ENCODE results near the gene IQSEC3.

- no peak for TF ChIP-seq CTCF (IDR thresholded peaks at IDR 0.05; ENCODE audit: low read length)
- TF ChIP-seq EZH2phosphoT487 (IDR thresholded peaks at IDR 0.05; ENCODE audit: low read length): no peak
Measured at GRCh38 chr12:78981-79380, 12.4 kb downstream of the IQSEC3 start.
